H1 (cell line): ENCODE results near the gene GREB1L. TPM values are rescaled to one million over a fixed set of nuclear protein-coding genes. Genes with fewer than 3 reads are reported as not detected.

Experiments
- EP300 ChIP-seq, 2 experiments: IDR thresholded peaks; 1 replicate in 1 of 2; 2 replicates in 1 of 2; pipeline ENCODE4 v1.6.1; 2011 to 2012; ENCODE audit warnings: low read depth in 2 of 2, low read length in 2 of 2, mild to moderate bottlenecking in 2 of 2, borderline replicate concordance in 1 of 2, inconsistent platforms in 1 of 2, moderate library complexity in 1 of 2
- HDAC6 ChIP-seq: IDR thresholded peaks from one replicate; pipeline ENCODE4 v1.7.1; 2012; ENCODE audit warnings: low read depth, mild to moderate bottlenecking, inconsistent platforms, low read length, moderate library complexity
- POU5F1 ChIP-seq: IDR thresholded peaks from 2 replicates; pipeline ENCODE4 v1.6.1; 2011; ENCODE audit warnings: low read depth, mild to moderate bottlenecking, low read length, moderate library complexity
- SP2 ChIP-seq: IDR thresholded peaks from 2 replicates; pipeline ENCODE4 v1.6.1; 2012; ENCODE audit warnings: mild to moderate bottlenecking, low read length, inconsistent platforms
- polyA plus RNA-seq, 7 experiments: library from polyadenylated mRNA; depleted of rRNA in 3 of 7; stranded (reverse) in 5 of 7; unstranded in 2 of 7; fragments of >200 nt in 5 of 7; fragments of 200-250 nt in 2 of 7; gene quantifications; 1 replicate in 5 of 7; 2 replicates in 1 of 7; 4 replicates in 1 of 7; pipeline versions ENCODE4 v1.2.1 to v1.2.3, GENCODE V29; 2011 to 2013; ENCODE audit warnings: missing spikeins in 2 of 7, mixed read lengths in 2 of 7
- total RNA-seq: library from RNA; stranded (reverse); fragmentation: NEBNext Ultra II Directional; extraction: Animal tissue kit (Norgen Biotek cat#: 25700); gene quantifications from 2 replicates; pipeline ENCODE4 v1.2.1, GENCODE V29; 2021

Gene GREB1L
- total and polyA plus RNA-seq, 2 of the 8 experiments (the other 6 are each of a cell fraction or from before 2014, with no cell fraction given): 0.34 to 1.6 TPM

DNA sequence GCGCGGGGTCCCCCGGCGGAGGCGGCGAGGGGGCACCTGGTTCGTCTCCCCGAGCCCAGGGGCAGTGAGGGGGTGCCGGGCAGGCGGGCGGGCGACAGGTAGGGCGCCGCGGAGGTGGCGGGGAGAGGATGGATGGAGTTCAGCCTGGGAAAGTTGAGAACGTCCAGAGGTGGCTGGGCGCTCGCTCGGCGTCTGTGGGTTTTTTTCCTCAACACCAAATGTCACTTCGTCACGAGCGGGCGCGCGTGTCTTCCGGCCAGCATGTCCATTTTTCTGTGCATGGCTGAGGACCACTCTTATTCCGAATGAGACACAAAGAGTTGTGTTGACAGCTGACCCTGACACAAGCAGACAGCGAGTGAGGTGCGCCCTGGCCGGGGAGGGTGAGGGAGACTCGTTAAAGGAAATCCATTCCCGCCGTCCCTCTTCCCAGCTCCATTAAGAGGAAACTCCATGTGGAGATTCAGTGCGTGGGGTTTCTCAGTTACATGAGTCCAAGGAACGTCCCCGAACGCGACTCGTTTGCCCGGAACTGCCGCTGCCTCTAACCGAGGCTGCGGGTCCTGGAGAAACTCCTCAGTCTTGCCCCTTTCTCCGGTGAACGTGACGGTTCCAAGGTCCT, 859 bp downstream of the GREB1L start (continued):
- TF ChIP-seq POU5F1 (no peak), HDAC6 (no peak), SP2 (no peak), EP300 (IDR thresholded peaks at IDR 0.05; ENCODE audit: borderline replicate concordance in 1 of 2, low read depth in 2 of 2, low read length in 2 of 2) (no peak)
- TF ChIP-seq, all 59 proteins: peak for 7
